HG03558 (cell line): Measurements from ENCODE around the gene KLF17.

ENCODE experiments used
- ATAC-seq: cut with Tn5 transposase; IDR thresholded peaks from one replicate; pipeline ENCODE4 v1.9.1; 2021; ENCODE audit warnings: moderate number of reproducible peaks; ENCODE audit not compliant: unreplicated experiment; ENCODE audit errors: extremely low read depth

The KLF17 gene

GRCh38 chr1:44118682-44119081 is at the start of gene KLF17:
Gene KLF17 (plus strand): TSS chr1:44118821. CDS start chr1:44118908, 87 bp downstream.
- ATAC-seq: no peak

GRCh38 chr1:44071461-44071860 is 47.2 kb upstream of the KLF17 start:
- ATAC-seq: no peak

GRCh38 chr1:44072204-44072603 is 46.4 kb upstream of the KLF17 start:
- ATAC-seq: no peak

GRCh38 chr1:44072821-44073220 is 45.8 kb upstream of the KLF17 start:
- ATAC-seq: no peak

- no peak for ATAC-seq
These were observed 45.1 kb upstream of the KLF17 start for GRCh38 chr1:44073528-44073927.

GRCh38 chr1:44074415-44074814 is 44.2 kb upstream of the KLF17 start:
- ATAC-seq: no peak

- ATAC-seq: no peak
These were observed 42.6 kb upstream of the KLF17 start for GRCh38 chr1:44076066-44076465.

- no peak for ATAC-seq
These were observed 41.2 kb upstream of the KLF17 start for GRCh38 chr1:44077421-44077820.

- no peak for ATAC-seq
These were observed 40.5 kb upstream of the KLF17 start for GRCh38 chr1:44078104-44078503.

GRCh38 chr1:44079566-44079965 is 39.1 kb upstream of the KLF17 start:
- no peak for ATAC-seq

GRCh38 chr1:44084998-44085675 is 33.5 kb upstream of the KLF17 start:
- no peak for ATAC-seq

- ATAC-seq: no peak
These were observed 31.7 kb upstream of the KLF17 start for GRCh38 chr1:44086692-44087474.

- ATAC-seq: no peak
These were observed 29.1 kb upstream of the KLF17 start for GRCh38 chr1:44089371-44090048.

GRCh38 chr1:44090429-44091252 is 28.0 kb upstream of the KLF17 start:
- ATAC-seq: no peak

GRCh38 chr1:44094047-44094446 is 24.6 kb upstream of the KLF17 start:
- ATAC-seq: no peak

- ATAC-seq: no peak
These were observed 18.3 kb upstream of the KLF17 start for GRCh38 chr1:44100183-44100868.

GRCh38 chr1:44101328-44101727 is 17.3 kb upstream of the KLF17 start:
- no peak for ATAC-seq

GRCh38 chr1:44103270-44104131 is 15.1 kb upstream of the KLF17 start:
- no peak for ATAC-seq

GRCh38 chr1:44105810-44106209 is 12.8 kb upstream of the KLF17 start:
- ATAC-seq: no peak
